HEK293T (cell line): Measurements from ENCODE around the gene CLEC1A.

Experiments used
- ARNT ChIP-seq: fragments of 450-650 bp; IDR thresholded peaks from 2 replicates; pipeline ENCODE4 v1.6.1; 2017; ENCODE audit warnings: mild to moderate bottlenecking
- CTBP1 ChIP-seq: fragments of 450-650 bp; IDR thresholded peaks from 2 replicates; pipeline ENCODE4 v1.6.1; 2016; ENCODE audit warnings: borderline replicate concordance
- ELF4 ChIP-seq: fragments of 450-650 bp; IDR thresholded peaks from 2 replicates; pipeline ENCODE4 v1.6.1; 2017; ENCODE audit warnings: antibody characterized with exemption
- FOXA1 ChIP-seq: fragments of 450-650 bp; IDR thresholded peaks from 2 replicates; pipeline ENCODE4 v1.6.1; 2016; ENCODE audit warnings: mild to moderate bottlenecking
- FOXK2 ChIP-seq: fragments of 450-650 bp; IDR thresholded peaks from 2 replicates; pipeline ENCODE4 v1.6.1; 2016; ENCODE audit warnings: mild to moderate bottlenecking
- FOXM1 ChIP-seq: fragments of 450-650 bp; IDR thresholded peaks from 2 replicates; pipeline ENCODE4 v1.6.1; 2017; ENCODE audit warnings: mild to moderate bottlenecking, borderline replicate concordance
- HDGF ChIP-seq: fragments of 450-650 bp; IDR thresholded peaks from 2 replicates; pipeline ENCODE4 v1.6.1; 2017; ENCODE audit warnings: antibody characterized with exemption, borderline replicate concordance
- L3MBTL2 ChIP-seq: fragments of 450-650 bp; conservative IDR thresholded peaks from 2 replicates; pipeline ENCODE4 v1.6.1; 2016; ENCODE audit warnings: mild to moderate bottlenecking
- NFRKB ChIP-seq: fragments of 450-650 bp; IDR thresholded peaks from 2 replicates; pipeline ENCODE4 v1.6.1; 2016; ENCODE audit warnings: mild to moderate bottlenecking, moderate library complexity
- SP1 ChIP-seq: fragments of 450-650 bp; IDR thresholded peaks from 2 replicates; pipeline ENCODE4 v1.6.1; 2017
- SUZ12 ChIP-seq: fragments of 450-650 bp; IDR thresholded peaks from 2 replicates; pipeline ENCODE4 v1.6.1; 2016; ENCODE audit warnings: mild to moderate bottlenecking
- ZNF384 ChIP-seq: fragments of 450-650 bp; IDR thresholded peaks from 2 replicates; pipeline ENCODE4 v1.6.1; 2016

DNA sequence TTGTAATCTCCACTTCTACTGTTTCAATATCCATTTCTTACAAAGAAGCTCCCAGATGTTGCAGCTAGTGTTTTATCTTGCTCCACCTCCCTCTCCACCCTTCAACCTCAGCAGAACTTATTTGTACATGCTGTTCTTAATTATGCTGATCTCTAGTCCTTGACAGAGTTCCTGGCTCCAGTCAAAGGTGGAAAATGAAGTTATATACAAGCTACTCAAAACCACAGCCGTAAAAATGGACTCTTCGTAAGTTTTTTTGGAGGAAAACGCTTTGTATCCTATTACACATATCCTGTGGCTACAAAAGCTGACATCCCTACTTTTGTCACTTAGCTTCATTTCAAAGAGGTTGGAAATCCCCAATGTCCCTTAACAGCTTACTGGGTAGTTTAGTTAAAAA, 1.3 kb downstream of the CLEC1A start:
- TF ChIP-seq FOXM1 (no peak), SP1 (no peak), FOXA1 (no peak), NFRKB (no peak), ELF4 (no peak), L3MBTL2 (no peak), FOXK2 (no peak), SUZ12 (no peak), ZNF384 (no peak), ARNT (no peak), HDGF (no peak), CTBP1 (no peak)
